SW 1271 (cell line): ENCODE data around the gene RSBN1.

Source experiments
- DNase-seq, 2 experiments: peaks; one replicate each; lab custom pipeline; 2025; lab: John Stamatoyannopoulos, UW

Gene RSBN1

DNA sequence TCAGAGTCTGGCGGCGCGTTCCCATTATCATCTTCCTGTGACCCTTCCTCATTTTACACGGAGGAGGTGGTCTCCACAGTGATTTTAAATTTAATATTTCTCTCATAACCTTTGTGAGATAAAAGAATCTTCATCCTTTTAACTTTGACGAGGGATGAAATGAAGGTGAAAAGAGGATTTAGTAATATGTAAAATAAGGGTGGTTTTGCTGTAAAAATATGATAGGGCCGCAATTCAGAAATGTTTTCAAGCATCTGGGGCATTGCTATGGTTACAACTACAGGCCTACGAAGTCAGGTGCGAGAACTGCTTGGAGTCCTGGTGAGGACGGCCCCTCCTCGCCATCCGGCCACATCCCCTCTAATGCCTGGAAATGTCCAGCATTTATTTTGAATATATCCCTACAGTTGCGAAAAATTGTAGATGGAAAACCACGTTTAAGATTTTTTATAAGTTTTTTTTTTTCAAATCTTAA lies 422 bp upstream of the RSBN1 start:
- DNase-seq = no peak

DNA sequence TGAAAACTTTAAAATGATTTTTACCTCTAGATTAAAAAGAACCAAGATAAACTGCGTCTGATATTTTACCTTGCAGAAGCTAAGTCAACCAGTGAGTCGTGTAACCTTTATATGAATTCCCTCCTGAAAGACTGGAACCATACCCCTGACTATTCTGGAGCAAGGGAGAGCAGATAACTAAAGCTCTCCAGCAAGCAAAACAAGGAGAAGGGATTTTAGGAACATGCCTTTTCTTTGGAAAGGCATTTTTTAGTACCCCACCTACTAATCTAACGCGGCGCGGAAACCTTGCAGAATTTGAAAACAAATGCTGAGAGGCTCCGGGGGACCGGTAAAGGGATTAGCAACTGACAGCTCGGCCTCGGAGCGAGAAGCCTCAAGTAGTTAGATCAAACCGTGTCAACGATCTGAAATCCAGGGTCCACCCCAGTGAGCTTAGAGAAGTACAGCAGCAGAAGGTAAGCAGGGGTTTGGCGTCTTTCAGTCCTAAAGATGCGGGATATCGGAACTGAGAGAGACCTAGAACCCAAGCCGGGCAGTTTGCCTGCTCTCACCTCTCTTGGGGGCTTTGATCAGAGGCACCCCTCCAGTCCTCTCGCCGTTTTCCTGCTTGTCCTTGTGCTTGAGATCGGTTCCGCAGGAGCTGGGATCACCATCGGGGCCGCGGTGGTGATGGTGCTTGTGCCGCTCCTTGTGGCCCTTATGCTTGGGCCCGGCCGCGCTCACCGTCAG lies 954 bp downstream of the RSBN1 start:
- peak in 1 of 2 experiments; percentile 72 for DNase-seq

DNA sequence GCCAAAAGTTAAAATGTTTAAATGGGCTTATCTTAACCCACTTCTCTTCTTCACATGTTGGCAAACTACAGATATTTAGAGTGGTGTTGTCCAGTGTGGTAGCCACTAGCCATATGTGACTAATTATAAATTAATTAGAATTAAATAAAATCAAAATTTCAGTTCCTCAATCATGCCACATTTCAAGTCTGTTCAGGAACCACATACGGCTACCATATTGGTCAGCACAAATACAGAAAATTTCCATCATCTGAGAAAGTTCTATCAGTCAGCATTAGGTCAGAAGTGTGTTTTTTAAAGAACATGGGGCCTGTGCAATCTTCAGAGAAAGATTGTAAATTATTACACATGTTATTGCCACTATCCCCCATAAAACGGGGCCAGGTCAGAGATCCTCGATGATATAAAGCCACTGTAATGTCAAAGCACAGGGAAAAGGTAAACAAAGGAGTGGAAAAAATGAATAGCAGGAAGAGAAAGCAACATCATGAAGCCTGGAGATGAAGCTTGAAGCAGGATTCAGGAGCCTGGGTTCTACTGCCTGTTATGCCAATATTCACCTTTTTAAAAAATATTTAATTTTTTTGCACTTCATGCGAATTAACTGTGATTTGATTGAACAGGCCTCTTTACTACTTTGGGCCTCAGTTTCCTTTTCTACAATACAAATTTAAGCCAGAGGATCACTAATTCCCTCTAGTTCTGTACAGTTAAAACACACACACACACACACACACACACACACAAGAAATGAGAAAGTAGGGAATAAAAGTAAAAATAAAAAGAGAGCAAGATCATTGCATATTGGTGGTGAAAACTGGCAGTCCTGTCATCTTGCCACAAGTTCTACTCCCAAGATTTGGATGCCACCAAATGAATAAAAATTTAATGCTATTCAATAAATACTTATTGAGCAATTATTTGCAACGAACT lies 2.3 kb downstream of the RSBN1 start:
- no peak for DNase-seq

DNA sequence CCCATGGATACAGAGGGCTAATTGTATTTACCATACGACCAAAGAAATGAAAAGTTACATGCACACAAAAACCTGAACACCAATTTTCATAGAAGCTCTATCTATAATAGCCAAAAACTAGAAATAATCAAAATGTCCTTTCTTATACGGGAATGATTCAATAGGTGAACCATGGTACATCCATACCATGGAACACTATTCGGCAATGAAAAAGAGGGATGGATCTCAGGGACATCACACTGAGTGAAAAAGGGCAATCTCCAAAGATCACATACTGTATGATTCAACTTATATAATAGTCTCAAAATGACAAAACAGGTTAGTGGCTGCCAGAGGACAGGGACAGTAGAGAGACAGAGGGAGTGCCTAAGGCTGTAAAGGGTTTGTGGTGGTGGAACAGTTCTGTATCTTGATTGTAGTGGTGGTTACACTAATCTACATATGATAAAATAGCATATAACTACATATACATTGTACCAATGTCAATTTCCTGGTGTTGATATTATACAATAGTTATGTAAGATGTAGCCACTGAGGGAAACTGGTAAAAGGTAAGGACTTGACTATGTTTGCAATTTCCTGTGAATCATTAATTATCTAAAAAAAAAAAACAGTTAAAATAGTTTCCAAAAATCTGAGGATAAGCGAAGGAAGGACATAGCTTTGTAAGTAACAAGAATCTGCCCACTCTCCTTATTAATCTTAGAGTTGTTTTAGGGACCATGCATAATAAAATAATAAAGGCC lies 3.7 kb downstream of the RSBN1 start:
- peak in 1 of 2 experiments; percentile 36 for DNase-seq

DNA sequence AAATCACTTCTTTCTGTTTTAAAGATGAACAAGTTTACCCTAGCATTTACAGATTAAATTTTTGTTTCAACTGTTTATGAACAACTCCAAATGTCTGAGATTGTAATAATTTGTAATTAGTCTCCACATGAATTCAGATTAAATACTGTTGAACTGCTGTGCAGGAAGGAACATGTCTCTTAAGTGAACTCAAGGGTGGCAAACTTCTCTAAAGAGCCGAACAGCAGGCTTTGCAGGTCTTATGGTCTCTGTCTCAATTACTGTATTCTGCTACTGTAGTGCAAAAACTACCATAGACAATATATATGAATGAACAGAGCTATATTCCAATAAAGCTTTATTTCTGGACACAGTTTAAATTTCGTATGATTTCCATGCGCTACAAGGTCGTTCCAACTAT lies 6.6 kb downstream of the RSBN1 start:
- DNase-seq = no peak

DNA sequence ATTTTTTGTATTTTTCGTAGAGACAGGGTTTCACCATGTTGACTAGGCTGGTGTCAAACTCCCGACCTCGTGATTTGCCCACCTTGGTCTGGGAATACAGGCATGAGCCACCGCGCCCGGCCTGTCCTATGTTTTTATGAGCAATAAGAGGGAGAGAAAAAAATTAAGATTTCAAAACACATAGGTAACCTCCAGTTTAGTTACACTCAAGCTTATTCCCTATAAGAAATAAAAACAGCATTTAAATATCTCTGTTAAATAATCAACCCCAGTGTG lies 7.1 kb downstream of the RSBN1 start:
- no peak for DNase-seq

DNA sequence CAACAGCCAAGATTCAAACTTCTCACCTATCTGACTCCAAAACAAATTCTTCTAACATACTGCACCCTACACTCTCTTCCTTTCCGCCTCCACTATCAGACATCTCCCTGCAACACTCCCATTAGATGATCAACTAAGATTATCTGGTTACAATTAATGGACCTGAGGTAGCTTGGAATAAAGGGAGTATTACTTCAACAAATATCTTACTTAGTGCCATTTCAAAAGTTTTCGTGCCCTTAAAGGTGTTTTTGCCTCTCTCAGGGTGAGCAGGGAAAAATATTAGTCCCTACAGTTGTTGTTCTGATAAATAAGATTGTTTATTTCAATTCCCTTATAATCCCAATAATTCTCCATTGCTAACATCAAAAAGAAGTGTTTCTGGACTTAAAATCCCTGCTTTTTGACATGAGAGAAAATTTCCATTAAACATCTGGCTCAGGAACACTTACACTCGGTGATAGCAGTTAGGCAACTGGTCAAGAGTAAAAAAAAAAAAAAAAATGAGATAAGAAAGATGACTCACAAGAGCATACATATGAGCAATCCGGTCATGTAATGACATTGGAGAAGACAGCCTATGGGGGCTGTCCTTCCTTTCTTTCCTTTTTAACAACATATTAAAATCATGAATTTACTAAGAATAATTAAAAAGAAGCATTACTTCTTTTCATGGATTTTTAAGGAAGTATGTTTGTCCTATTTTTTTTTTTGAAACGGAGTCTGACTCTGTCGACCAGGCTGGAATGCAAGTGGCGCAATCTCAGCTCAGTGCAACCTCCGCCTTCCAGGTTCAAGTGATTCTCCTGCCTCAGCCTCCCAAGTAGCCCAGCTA lies 7.6 kb downstream of the RSBN1 start:
- DNase-seq = peak; percentile 55 to 92

DNA sequence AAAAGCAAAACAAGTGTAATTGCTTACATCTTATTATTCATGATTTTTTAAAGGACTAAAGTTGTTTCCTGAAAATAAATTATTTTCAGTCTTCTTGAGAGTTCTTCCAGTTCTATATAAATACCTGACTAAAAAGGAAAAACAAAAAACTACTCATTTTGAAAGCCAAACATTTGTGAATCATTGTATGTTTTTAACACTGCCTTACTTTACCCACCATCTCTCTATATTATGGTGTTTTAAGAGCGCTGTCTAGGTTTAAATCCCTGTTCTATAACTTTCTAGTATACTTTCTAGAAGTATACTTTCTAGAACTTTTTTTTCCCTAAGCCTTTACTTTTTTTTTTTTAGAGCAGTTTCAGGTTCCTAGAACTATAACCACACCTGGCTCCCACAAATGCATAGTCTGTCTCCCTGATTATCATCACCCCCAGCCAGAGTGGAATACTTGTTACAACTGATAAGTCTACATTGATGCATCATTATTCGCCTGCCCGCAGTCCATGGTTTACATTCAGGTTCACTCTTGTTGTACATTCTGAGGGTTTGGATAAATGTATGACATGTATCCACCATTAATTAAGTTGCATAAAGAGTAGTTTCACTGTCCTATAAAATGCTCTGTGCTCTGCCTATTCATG lies 9.8 kb downstream of the RSBN1 start:
- DNase-seq = no peak

DNA sequence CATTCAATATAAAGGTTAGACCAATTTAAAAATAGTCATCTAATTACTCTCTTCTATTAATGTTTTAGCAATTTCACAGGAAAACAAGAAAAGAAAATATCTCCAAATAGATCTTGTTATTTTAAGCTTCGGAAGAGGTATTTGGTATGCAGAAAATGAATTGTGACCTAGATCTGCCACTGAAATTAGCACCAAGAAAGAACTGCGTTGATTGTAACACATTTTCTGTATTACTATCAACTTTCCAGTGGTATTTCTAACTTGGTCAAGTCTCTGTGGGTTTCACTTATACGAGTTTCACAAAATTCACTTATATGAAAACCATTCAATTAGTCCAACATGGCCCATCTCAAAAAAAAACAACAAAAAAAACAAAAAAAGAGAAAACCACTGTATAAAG lies 11.8 kb downstream of the RSBN1 start:
- no peak for DNase-seq

DNA sequence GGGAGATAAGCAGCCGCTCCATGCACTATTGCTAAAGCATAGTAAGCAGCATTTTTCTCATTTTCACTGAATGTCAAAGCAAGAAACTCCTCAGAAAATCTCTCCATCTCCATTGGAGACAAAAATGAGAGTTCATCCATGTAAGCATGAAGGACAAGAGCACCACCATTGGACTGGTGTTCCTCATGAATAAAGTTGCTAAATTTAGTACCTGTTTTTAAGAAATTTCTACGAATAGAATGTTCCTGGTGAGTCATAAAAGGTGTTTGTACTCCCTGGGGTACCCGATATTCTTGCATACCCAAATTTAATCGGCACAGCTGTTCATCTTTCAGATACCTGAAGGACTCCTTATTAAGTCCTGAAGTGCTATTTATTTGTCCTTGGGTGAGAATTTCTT lies 14.8 kb downstream of the RSBN1 start:
- DNase-seq = no peak

DNA sequence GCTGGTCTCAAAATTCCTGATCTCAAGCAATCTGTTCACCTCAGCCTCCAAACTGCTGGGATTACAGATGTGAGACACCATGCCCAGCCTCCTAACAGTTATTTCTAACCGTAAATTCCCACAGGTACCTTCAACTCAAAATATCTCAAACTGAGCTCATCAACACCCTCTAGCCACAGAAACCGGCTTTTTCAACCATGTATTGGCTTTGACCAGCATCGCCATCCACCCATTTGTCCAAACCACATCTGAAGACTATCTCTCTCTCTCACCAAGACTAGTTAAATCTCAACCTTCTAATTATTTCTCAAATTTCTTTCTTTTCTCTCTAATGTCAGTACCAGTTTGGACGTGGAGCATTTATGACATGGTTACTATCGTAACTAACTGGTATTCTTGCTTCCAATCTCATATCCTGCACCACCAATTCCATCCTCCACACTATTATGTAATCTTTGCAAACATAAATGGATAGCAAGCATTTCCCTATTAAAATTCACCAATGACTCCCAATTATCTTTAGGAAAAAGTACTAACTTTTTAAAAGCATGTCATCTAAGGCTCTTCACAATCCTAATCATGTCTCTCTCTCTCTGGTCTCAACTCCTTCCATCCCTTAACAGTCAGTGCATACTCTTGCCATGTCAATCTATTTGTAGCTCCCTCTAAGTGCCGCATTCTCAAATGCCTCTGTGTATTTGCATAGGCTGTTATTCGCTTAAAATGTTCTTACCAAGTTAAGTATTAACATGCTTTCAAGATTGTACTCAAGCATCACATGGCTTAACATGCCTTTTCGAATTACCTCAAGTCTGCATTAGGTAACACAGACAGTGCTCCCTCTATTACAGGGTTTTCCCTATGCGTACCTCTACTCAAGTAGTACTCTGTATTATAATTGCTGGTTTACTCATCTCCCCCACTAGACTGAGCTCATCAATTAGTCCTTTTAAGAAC lies 18.1 kb downstream of the RSBN1 start:
- DNase-seq = no peak

DNA sequence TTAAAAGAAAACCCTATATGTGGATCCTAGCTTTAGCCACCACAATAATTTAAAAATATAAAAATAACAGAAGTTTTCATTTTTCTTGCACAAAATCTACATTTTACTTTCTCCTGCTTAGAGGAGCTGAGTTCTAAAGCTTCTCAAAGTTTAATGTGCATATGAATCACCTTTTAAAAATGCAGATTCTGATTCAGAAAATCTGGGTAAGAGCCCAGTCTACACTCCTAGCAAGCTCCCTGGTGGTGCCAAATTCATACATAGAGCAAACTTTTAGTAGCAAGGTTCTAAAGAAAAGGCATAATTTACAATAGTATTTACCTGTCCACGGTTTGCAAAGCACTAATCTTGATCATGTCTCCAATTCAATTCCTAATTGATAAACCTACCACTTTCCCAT lies 19.3 kb downstream of the RSBN1 start:
- DNase-seq = peak in 1 of 2 experiments; percentile 28

DNA sequence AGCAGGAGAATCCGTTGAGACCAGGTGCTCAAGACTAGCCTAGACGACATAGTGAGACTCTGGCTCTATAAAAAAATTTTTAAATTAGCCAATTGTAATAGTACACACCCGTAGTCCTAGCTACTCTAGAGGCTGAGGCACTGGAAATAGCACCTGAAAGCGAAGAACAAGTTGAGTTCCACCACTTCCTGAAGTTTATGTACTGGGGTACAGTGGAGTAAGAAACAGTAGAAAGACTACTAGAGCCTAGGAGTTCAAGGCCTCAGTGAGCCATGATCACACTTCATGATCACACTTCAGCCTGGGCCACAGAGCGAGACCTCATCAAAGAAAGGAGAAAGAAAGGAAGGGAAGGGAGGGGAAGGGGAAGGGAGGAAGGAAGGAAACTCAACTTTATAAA lies 19.8 kb downstream of the RSBN1 start:
- DNase-seq = no peak

DNA sequence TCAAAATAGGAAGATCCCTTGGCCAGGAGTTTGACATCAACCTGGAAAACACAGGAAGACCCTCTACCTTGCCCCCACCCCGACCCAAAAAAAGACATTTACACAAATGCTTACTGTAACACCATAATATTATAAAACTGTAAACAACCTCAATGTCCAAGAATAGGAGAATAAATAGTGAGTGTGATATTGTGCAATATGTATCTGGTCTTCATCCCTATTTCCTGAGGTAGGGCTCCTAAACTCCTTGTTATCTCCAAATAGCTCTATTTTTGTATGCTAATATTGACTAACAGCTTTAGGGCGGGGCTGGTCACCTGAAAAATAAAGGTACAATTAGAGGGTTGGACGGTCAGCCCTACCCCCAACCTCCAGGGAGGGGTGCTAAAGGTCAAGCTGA lies 23.5 kb downstream of the RSBN1 start:
- no peak for DNase-seq

DNA sequence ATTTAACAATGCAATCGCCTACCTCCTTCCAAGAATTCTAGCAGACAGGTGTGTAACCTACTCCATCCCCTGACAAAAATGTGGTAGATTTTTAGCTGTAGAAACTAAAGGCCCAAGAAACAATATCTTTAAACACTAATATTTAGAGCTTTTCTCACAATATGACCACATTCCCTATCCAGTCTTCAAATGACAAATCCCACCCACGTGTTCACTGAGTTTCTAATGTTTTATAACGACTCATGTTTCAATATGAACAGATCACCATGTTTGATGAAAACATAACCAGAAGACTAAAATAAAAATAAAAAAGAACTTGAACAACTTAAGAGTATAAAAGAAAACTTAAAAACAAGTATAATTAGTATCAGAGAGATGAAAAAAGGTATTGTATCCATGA lies 24.6 kb downstream of the RSBN1 start:
- DNase-seq = no peak

DNA sequence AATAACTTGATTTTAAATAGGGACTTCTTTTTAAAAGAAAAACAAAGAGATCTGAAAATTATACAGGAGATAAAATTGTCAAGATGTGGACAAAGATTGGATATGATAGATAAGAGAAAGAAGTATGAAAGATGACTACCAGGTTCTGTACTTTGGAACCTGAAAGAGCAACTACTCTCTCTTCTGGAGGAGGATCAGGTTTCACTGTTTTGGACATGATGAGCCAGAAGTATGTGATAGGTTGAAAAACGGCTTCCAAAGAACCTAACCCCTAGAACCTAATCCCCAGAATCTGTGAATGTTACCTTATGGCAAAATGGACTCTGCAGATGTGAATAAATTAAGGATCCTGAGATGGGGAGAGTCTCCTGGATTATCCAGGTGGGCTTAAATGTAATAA lies 26.2 kb downstream of the RSBN1 start:
- no peak for DNase-seq

DNA sequence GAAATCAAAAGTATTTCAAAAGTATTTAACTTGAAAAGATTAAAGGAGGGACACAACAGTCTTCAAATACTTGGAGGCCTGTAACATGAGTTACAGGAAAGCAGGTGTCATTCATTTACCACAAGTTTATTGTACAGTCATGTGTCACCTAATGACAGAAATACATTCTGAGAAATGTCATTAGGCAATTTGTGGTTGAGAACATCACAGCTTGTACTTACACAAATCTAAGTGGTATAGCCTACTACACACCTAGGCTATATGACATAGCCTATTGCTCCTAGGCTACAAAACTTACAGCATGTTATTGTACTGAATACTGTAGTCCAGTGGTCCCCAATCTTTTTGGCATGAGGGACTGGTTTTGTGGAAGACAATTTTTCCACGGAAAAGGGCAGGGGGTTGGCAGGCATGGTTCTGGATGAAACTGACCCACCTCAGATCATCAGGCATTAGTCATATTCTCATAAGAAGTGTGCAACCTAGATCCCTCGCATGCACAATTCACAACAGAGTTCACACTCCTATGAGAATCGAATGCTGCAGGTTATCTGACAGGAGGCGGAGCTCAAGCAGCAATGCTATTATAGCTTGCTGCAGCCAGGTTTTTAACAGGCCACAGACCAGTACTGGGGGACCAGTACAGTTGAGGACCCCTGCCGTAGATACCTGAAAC lies 28.0 kb downstream of the RSBN1 start:
- no peak for DNase-seq

DNA sequence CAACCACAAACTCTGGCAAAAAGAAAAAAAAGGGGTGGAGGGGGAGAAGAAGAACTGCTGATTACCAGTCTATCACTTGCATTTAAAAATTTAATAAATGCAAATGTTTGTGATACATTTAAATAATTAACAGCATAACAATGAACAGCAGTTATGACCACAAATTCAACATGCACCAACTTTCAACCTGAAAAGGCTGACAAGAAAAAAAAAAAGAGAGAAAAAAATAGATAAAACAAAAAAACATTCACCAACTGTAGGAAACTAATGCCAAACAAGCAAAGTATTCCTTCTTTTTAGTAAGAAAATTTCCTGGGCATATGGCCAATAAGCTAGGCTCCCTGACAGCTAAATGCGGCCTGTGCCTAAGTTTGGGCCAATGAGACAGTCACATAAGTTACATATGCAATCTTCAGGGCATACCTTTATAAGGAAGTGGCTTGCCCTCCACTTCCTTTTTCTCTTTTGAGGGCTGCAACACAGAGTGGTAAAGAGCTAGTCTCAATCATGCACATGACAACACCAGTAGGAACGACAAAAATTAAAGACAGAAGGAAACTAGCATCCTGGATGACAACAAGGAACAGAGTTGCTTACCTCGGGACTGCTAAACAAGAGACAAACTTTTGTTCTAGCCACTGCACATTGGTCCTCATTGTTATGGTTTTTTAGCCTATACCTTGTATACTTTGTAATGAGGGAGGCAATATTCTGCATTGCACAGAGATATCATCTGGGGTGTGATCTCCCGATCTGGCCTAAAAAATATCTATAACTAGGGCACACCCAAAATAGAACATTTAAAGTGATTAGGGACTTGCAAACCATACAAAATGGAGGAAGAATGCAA lies 28.8 kb downstream of the RSBN1 start:
- DNase-seq = no peak

DNA sequence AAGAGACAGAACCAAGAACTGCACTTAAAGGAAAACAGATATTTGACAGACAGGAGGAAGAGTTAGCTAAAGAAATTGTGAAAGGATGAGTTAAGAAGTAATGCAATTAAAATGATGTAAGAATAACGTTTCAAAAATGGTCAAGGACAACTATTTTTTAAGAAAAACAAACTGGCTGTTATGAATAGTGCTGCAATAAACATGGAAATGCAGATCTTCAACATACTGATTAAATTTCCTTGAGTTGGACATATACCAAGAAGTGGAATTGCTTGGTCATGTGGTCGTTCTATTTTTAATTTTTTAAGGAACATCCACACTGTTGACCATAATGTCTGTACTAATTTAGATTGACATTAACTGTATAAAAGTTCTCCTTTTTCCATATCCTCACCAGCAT lies 29.9 kb downstream of the RSBN1 start:
- DNase-seq = no peak
